ENCODE data around the gene METAP1. TPM values are rescaled to one million over a fixed set of nuclear protein-coding genes. Genes with fewer than 3 reads are reported as not detected.
"Not testable (repeated sequence)": the region's sequence is repeated elsewhere in the genome, so short reads cannot be mapped to it uniquely, and the experiment has no call there.

Gene METAP1
- polyA plus RNA-seq, 5 donors, result 50.6 to 75.4 (median 65.5) TPM

- DNase-seq, result no peak
Measured at GRCh38 chr4:99043346-99043745, 47.8 kb downstream of the METAP1 start.

- DNase-seq, result no peak
Measured at GRCh38 chr4:99047710-99048109, 52.2 kb downstream of the METAP1 start.

- no peak for DNase-seq
Measured at GRCh38 chr4:99052902-99053301, 57.4 kb downstream of the METAP1 start.

GRCh38 chr4:99054428-99054994 lies 59.0 kb downstream of the METAP1 start:
- no peak for DNase-seq

- DNase-seq, result no peak
Measured at GRCh38 chr4:99058228-99058627, 62.7 kb downstream of the METAP1 start.

GRCh38 chr4:99059550-99059949 lies 64.0 kb downstream of the METAP1 start:
- DNase-seq, result no peak

GRCh38 chr4:99061048-99061700 lies 65.7 kb downstream of the METAP1 start:
- no peak for DNase-seq

GRCh38 chr4:99062120-99062519 lies 66.6 kb downstream of the METAP1 start:
- no peak for DNase-seq

- DNase-seq, result not testable (repeated sequence)
Measured at GRCh38 chr4:99065521-99065920, 70.0 kb downstream of the METAP1 start.

GRCh38 chr4:99067617-99068016 lies 72.1 kb downstream of the METAP1 start:
- no peak for DNase-seq

- no peak for DNase-seq
Measured at GRCh38 chr4:99071159-99071558, 75.6 kb downstream of the METAP1 start.

- no peak for DNase-seq
Measured at GRCh38 chr4:99074816-99075215, 79.3 kb downstream of the METAP1 start.

- no peak for DNase-seq
Measured at GRCh38 chr4:99076292-99076976, 80.9 kb downstream of the METAP1 start.

GRCh38 chr4:99077177-99077576 lies 81.7 kb downstream of the METAP1 start:
- DNase-seq, result no peak

GRCh38 chr4:99078336-99078735 lies 82.8 kb downstream of the METAP1 start:
- DNase-seq, result no peak

GRCh38 chr4:99078931-99079624 lies 83.6 kb downstream of the METAP1 start:
- DNase-seq, result no peak

- DNase-seq, result no peak
Measured at GRCh38 chr4:99079625-99080295, 84.2 kb downstream of the METAP1 start.

- DNase-seq, result not testable (repeated sequence)
Measured at GRCh38 chr4:99080869-99081268, 85.3 kb downstream of the METAP1 start.

- no peak for DNase-seq
Measured at GRCh38 chr4:99082192-99082591, 86.7 kb downstream of the METAP1 start.

- DNase-seq, result no peak
Measured at GRCh38 chr4:99084595-99084994, 89.1 kb downstream of the METAP1 start.

- DNase-seq, result peak; percentile 67 to 73
Measured at GRCh38 chr4:99088023-99088449, 92.5 kb downstream of the METAP1 start.

All from right lung (tissue), 5 donors.